Ascending aorta (tissue), 2 donors: ENCODE measurements around the gene AOC3. TPM values are rescaled to one million over a fixed set of nuclear protein-coding genes. Genes with fewer than 3 reads are reported as not detected.
A peak's percentile ranks its signal among the peaks of the same experiment; 100 is the strongest.
"Not testable (repeated sequence)": the region's sequence is repeated elsewhere in the genome, so short reads cannot be mapped to it uniquely, and the experiment has no call there.

Source experiments
- DNase-seq, 2 donors: peaks; one replicate each; pipeline ENCODE4 v3.0.0-alpha.2; 2019; ENCODE audit warnings: low spot score in 2 of 2
- H3K27ac ChIP-seq, 2 donors: fragments of 200-600 bp; sonication (generic); one replicate each; pipeline ENCODE4 v1.5.1; 2016 to 2017; ENCODE audit warnings: mild to moderate bottlenecking in 1 of 2
- H3K27me3 ChIP-seq: fragments of 200-600 bp; sonication (generic); one replicate; pipeline ENCODE4 v1.5.1; 2017
- H3K36me3 ChIP-seq, 2 donors: fragments of 200-600 bp; sonication (generic); one replicate each; pipeline ENCODE4 v1.5.1; 2016
- H3K4me1 ChIP-seq, 2 donors: fragments of 200-600 bp; sonication (generic); one replicate each; pipeline ENCODE4 v1.5.1; 2016 to 2017; ENCODE audit warnings: mild to moderate bottlenecking in 1 of 2
- H3K4me3 ChIP-seq, 2 donors: fragments of 200-600 bp; sonication (generic); one replicate each; pipeline ENCODE4 v1.5.1; 2016 to 2017; ENCODE audit warnings: mild to moderate bottlenecking in 1 of 2
- H3K9me3 ChIP-seq, 2 donors: fragments of 200-600 bp; sonication (generic); one replicate each; pipeline ENCODE4 v1.5.1; 2016
- intact Hi-C: fragments of 100-400 bp; cut with DNase I; formaldehyde crosslinking; loops from one replicate; pipeline ENCODE4 v1.15.1; 2023
- total RNA-seq: library from RNA; depleted of rRNA; stranded (reverse); fragments of >200 nt; gene quantifications from one replicate; pipeline ENCODE4 v1.1.0, GENCODE V29; 2016
- TF ChIP-seq, protein P1 (sequence below), 3 experiments: fragments of 200-600 bp in 2 of 3; fragments of 450-650 bp in 1 of 3; sonication (generic) in 2 of 3; IDR thresholded peaks; one replicate each; pipeline ENCODE4 v1.5.1; 2016 to 2019; ENCODE audit warnings: antibody characterized with exemption in 3 of 3, mild to moderate bottlenecking in 1 of 3, moderate library complexity in 1 of 3

The AOC3 gene
- total RNA-seq, 1 donor from 2014 or later = 128 TPM

DNA sequence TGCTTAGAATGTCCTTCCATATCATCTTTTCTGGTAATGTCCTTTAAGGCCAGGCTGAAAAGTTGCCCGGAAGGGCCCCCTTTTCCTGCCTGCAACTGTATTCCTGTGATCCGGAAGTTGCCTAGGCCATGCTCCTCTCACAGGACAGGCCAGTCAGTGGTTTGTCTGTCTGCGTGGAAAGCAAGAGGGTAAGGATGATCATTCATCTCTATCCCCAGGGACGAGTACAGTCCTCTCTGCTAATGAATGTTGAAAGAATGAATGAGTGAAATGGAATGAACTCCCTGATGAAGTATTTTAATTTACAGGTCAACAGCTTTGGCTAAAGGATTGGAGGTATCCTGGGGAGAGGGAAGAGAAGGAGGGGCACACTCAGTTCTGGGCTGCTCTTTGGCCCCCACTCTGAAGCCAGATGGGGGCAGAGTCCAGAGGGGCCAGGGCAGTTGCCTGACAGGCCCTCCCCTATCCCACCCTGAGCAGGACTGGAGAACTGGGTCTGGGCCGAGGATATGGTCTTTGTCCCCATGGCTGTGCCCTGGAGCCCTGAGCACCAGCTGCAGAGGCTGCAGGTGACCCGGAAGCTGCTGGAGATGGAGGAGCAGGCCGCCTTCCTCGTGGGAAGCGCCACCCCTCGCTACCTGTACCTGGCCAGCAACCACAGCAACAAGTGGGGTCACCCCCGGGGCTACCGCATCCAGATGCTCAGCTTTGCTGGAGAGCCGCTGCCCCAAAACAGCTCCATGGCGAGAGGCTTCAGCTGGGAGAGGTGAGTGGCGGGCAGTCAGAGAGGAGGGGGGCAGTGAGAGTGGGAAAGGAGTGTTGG, 3.2 kb downstream of the AOC3 start:
- peaks cover 3 to 15% of the 10 kb centered on the region in 2 donors for H3K36me3 ChIP-seq
- no peaks in the 10 kb centered on the region for H3K27me3 ChIP-seq
- peak overlapping the region; percentile 83 to 84 for H3K27ac ChIP-seq
- H3K9me3 ChIP-seq = no peaks in the 10 kb centered on the region
- H3K4me1 ChIP-seq = peaks cover 0 to 23% of the 10 kb centered on the region in 2 donors
- TF ChIP-seq, protein P1, sequence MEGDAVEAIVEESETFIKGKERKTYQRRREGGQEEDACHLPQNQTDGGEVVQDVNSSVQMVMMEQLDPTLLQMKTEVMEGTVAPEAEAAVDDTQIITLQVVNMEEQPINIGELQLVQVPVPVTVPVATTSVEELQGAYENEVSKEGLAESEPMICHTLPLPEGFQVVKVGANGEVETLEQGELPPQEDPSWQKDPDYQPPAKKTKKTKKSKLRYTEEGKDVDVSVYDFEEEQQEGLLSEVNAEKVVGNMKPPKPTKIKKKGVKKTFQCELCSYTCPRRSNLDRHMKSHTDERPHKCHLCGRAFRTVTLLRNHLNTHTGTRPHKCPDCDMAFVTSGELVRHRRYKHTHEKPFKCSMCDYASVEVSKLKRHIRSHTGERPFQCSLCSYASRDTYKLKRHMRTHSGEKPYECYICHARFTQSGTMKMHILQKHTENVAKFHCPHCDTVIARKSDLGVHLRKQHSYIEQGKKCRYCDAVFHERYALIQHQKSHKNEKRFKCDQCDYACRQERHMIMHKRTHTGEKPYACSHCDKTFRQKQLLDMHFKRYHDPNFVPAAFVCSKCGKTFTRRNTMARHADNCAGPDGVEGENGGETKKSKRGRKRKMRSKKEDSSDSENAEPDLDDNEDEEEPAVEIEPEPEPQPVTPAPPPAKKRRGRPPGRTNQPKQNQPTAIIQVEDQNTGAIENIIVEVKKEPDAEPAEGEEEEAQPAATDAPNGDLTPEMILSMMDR (IDR thresholded peaks at IDR 0.05) = no peak
- intact Hi-C loops = no loop called here
- H3K4me3 ChIP-seq = peak overlapping the region; percentile 51 to 62
- DNase-seq = no peak

DNA sequence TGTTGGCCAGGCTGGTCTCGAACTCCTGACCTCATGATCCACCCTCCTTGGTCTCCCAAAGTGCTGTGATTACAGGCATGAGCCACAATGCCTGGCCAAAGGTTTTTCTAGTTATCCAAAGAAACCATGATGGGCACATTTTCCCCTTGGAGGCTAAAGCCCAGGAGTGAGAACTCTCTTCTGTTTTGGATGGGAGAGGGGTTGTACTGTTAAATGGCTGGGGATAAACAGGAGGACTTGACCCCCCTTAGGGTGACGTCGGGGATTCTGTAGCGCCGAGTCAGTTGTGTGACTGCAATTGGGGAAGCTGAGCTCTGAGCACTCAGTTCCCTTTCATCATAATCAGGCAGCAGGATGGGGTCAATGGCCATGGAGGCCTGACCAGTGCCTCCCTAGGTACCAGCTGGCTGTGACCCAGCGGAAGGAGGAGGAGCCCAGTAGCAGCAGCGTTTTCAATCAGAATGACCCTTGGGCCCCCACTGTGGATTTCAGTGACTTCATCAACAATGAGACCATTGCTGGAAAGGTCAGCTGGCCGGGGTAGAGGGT, 4.1 kb downstream of the AOC3 start:
- Histone ChIP-seq H3K36me3 (peaks cover 3 to 15% of the 10 kb centered on the region in 2 donors), H3K4me3 (peak overlapping the region in 1 of 2 donors; percentile 62), H3K9me3 (no peaks in the 10 kb centered on the region), H3K4me1 (peaks cover 0 to 18% of the 10 kb centered on the region in 2 donors), H3K27me3 (no peaks in the 10 kb centered on the region), H3K27ac (peak overlapping the region in 1 of 2 donors; percentile 34)
- TF ChIP-seq, protein P1 (IDR thresholded peaks at IDR 0.05) = no peak
- intact Hi-C loops = no loop called here
- no peak for DNase-seq

DNA sequence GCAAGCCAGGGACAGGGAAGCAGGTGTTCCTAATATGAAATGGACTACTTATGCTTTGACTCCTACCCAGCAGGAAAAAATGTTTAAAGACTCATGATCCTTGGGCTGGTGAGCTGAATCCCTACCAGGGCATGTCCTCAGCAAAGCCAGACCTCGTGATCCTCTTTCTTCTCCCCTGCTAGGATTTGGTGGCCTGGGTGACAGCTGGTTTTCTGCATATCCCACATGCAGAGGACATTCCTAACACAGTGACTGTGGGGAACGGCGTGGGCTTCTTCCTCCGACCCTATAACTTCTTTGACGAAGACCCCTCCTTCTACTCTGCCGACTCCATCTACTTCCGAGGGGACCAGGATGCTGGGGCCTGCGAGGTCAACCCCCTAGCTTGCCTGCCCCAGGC, 5.1 kb downstream of the AOC3 start:
- H3K4me3 ChIP-seq = peak overlapping the region in 1 of 2 donors; percentile 62
- H3K27me3 ChIP-seq, H3K9me3 ChIP-seq, DNase-seq, intact Hi-C loops: not testable (repeated sequence)
- H3K27ac ChIP-seq = peak overlapping the region in 1 of 2 donors; percentile 11
- peaks cover 3 to 15% of the 10 kb centered on the region in 2 donors for H3K36me3 ChIP-seq
- peaks cover 0 to 11% of the 10 kb centered on the region in 2 donors for H3K4me1 ChIP-seq

DNA sequence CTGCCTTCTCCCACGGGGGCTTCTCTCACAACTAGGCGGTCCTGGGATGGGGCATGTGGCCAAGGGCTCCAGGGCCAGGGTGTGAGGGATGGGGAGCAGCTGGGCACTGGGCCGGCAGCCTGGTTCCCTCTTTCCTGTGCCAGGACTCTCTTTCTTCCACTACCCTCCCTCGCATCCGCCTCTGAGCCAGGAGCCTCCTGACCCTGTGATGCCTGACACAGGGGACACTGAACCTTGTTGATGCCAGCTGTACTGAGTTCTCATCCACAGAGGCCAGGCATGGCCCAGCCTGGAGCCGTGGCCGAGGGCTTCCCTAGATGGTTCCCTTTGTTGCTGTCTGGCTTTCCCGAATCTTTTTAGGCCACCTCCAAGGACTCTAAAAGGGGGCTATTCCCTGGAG, 5.5 kb downstream of the AOC3 start:
- H3K27me3 ChIP-seq, H3K9me3 ChIP-seq, DNase-seq, intact Hi-C loops: not testable (repeated sequence)
- Histone ChIP-seq H3K27ac (peak overlapping the region; percentile 34 to 40), H3K4me3 (peak overlapping the region in 1 of 2 donors; percentile 21), H3K36me3 (peaks cover 3 to 15% of the 10 kb centered on the region in 2 donors), H3K4me1 (peaks cover 0 to 11% of the 10 kb centered on the region in 2 donors)

DNA sequence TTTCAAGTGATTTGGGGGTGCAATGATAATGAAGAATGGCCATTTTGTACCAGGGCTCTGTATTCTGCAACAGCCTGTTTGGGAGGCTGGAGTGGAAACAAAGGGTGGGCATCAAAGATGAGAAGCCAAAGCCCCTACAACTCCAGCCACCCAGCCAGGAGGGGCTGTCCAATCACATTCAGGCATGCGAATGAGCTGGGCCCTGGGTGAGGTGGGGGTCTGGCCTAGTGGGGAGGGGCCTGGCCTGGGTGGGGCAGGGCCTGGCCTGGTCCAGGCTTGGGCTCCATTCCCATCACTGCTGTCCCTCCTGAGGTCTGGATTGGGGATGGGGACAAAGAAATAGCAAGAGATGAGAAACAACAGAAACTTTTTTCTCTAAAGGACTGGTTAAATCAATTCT, 6.4 kb downstream of the AOC3 start:
- intact Hi-C loops = no loop called here
- Histone ChIP-seq H3K27me3 (no peaks in the 10 kb centered on the region), H3K27ac (peak overlapping the region in 1 of 2 donors; percentile 40), H3K4me1 (peaks cover 0 to 11% of the 10 kb centered on the region in 2 donors), H3K4me3 (no peak overlapping the region), H3K36me3 (peaks cover 3 to 15% of the 10 kb centered on the region in 2 donors), H3K9me3 (no peaks in the 10 kb centered on the region)
- DNase-seq = no peak
- TF ChIP-seq, protein P1 (IDR thresholded peaks at IDR 0.05) = no peak

DNA sequence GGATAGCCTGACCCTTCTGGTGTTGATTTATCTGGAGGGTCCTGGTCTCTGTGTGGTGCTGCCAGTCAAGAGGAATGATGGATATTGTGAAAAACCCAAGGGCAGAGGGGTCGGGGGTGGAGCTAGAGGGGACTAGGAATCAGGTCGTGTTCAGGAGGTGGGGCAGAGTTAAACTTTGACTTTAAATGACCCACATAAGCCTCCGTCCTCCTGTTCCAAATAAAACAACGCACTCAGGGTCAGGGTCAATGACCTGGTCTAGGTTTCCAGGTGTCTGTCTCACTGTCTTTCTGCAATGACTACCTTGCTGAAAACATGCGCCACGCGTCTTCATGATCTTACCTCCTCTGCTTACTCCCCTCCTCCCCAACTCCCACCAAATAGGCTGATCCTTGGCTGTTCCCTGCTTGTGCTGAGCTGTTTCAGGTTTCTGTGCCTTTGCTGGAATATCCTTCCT, 14.7 kb downstream of the AOC3 start:
- TF ChIP-seq, protein P1 (IDR thresholded peaks at IDR 0.05) = no peak
- intact Hi-C loops = no loop called here
- no peak for DNase-seq
- no peaks in the 10 kb centered on the region for H3K9me3 ChIP-seq
- no peak overlapping the region for H3K4me3 ChIP-seq
- H3K27me3 ChIP-seq = no peaks in the 10 kb centered on the region
- H3K36me3 ChIP-seq = peaks cover 21 to 22% of the 10 kb centered on the region in 2 donors
- H3K4me1 ChIP-seq = no peaks in the 10 kb centered on the region
- H3K27ac ChIP-seq = no peak overlapping the region
